H1 (cell line): ENCODE results near the gene CBLB. TPM values are rescaled to one million over a fixed set of nuclear protein-coding genes. Genes with fewer than 3 reads are reported as not detected.

ENCODE experiments used
- CHD7 ChIP-seq: fragments of 300-600 bp; sonication (generic); IDR thresholded peaks from 2 replicates; pipeline ENCODE4 v1.7.1; 2012; ENCODE audit warnings: low read length, moderate library complexity, mild to moderate bottlenecking, inconsistent platforms; ENCODE audit not compliant: insufficient replicate concordance
- JUN ChIP-seq: IDR thresholded peaks from 2 replicates; pipeline ENCODE4 v1.6.1; 2011; ENCODE audit warnings: low read depth, mild to moderate bottlenecking, improper control_type of control experiment, low read length
- TCF12 ChIP-seq: IDR thresholded peaks from 2 replicates; pipeline ENCODE4 v1.6.1; 2011; ENCODE audit warnings: low read depth, mild to moderate bottlenecking, low read length
- polyA plus RNA-seq, 7 experiments: library from polyadenylated mRNA; depleted of rRNA in 3 of 7; stranded (reverse) in 5 of 7; unstranded in 2 of 7; fragments of >200 nt in 5 of 7; fragments of 200-250 nt in 2 of 7; gene quantifications; 1 replicate in 5 of 7; 2 replicates in 1 of 7; 4 replicates in 1 of 7; pipeline versions ENCODE4 v1.2.1 to v1.2.3, GENCODE V29; 2011 to 2013; ENCODE audit warnings: missing spikeins in 2 of 7, mixed read lengths in 2 of 7
- total RNA-seq: library from RNA; stranded (reverse); fragmentation: NEBNext Ultra II Directional; extraction: Animal tissue kit (Norgen Biotek cat#: 25700); gene quantifications from 2 replicates; pipeline ENCODE4 v1.2.1, GENCODE V29; 2021

Gene CBLB
- total and polyA plus RNA-seq, 2 of the 8 experiments (the other 6 are each of a cell fraction or from before 2014, with no cell fraction given): 14.5 to 26.0 TPM

GRCh38 chr3:105835606-105836005 lies 33.2 kb downstream of the CBLB start (continued):
- TF ChIP-seq CHD7: no peak
- TF ChIP-seq TCF12: no peak
- no peak for TF ChIP-seq JUN
